Stimulated activated CD4-positive, alpha-beta T cell treated with anti-CD3 and anti-CD28 coated beads, Interleukin-4, amount 100 ng/mL, for 24 hours (primary cell): ENCODE results near the gene GABBR2.

Source experiments
- DNase-seq: peaks from one replicate; pipeline ENCODE4 v3.0.0-alpha.2; 2020

GABBR2 gene

DNA sequence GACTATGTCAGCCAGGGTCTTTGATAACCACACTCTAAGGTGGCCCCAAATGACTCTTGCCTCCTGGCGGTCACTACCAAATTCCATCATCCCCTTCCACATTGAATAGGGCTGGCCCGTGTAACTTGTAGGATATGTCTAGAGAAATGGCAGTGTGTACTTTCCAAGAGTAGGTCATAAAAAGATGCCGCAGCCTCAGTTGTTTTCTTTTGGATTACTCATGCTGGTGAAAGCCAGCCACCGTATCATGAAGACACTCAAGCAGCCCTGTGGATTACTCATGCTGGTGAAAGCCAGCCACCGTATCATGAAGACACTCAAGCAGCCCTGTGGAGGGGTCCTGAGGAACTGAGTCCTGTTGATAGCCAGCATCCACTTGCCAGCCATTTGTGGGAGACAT, 281.2 kb downstream of the GABBR2 start:
- DNase-seq = no peak

GRCh38 chr9:98425079-98425478, 283.7 kb downstream of the GABBR2 start:
- DNase-seq = no peak

DNA sequence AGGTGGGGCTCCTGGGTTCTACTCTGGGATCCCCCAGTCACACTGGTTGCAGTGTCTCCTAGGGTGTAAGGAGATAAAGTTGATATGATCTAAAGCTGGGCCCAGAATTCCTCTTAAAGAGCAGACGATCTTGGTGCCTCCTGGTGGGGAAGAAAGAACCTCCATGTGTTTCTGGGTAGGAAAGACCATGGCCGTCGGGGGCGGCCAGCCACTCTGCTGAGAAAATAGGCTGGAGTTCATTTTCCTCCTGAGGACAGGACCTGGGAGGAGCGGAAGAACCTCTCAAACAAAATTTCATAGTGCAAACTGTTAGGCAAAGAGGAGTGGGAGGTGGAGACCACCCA, 289.5 kb downstream of the GABBR2 start:
- no peak for DNase-seq

DNA sequence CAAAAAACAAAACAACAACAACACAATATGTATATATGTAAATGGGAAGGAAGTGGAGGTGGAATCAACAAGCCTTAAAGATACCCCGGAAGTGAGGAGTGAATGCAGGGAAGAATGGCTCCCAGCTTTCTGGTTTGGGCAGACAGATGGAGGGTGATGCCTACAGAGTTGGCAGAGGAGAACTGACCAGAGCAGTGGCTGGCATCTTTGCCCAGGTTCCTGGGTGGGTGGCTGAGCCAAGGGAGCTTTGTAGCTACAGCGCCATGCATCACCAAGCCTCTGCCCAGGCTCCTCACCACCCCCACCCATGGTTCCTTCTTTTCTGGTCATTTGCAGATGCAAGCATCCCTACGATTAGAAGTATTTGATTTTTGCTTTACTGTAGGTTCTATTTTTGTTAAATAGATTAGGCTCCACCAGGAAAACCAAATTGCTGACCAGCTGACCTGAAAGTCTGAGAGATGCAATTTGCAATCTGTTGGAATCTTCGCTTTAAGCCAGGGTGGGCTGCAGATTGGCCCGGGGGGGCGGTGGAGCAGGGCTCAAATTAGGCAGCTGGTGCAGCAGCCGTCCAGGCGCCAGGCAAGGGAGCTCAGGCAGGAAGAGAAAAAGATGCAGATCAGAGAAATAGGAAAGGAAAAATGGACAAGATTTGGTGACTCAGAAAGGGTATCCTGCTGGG, 290.0 kb downstream of the GABBR2 start:
- no peak for DNase-seq

DNA sequence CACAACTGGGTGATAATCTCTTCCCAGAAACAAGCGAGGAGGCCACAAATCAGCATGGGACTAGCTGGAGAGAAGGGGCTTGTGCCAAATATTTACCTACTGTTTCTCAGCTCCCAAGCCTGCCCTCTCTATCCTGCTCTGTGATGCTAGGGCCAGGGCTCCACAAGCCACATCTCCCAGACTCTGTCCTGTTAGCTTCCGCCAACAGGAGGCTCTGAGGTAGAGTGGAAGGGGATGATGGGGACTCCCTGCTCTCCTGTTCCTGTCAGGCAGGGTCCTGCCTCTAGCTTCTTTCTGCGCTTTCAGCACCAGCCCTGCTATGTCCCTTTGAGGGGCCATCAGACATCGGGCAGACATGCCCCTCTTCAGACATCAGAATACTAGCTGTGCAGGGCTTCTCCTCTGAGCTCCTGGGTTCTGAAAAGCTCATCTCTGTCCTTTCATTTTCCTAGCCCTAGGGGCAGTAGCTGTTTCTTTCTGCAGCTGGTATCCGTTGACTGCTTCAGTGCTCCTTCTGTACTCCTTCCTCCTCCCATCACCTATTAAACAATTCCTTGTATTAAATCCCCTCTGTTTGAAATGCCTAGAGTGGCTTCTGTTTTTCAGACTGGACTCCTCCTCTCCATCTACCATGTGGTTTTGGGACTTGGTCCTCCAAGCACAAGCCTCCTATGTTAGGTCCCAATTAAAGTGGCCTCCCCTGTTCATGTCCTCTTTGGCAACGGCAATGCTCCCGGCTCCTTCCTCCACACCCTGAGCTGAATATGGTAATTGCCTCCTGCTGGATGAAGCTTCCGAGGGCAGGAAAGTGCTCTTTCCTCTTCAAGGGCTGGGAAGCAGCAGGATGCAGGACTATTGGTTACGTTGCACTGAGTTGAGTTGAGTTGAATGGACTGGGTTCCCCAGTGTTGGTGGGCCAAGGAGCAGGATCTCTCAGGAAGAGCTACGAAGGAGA, 292.2 kb downstream of the GABBR2 start:
- DNase-seq = no peak

GRCh38 chr9:98415782-98416181, 293.0 kb downstream of the GABBR2 start:
- DNase-seq = no peak

GRCh38 chr9:98413084-98413483, 295.7 kb downstream of the GABBR2 start:
- DNase-seq = no peak

- no peak for DNase-seq
Measured at GRCh38 chr9:98412101-98412842, 296.5 kb downstream of the GABBR2 start.

- no peak for DNase-seq
Measured at GRCh38 chr9:98410185-98410697, 298.5 kb downstream of the GABBR2 start.

- no peak for DNase-seq
Measured at GRCh38 chr9:98409719-98410118, 299.0 kb downstream of the GABBR2 start.

DNA sequence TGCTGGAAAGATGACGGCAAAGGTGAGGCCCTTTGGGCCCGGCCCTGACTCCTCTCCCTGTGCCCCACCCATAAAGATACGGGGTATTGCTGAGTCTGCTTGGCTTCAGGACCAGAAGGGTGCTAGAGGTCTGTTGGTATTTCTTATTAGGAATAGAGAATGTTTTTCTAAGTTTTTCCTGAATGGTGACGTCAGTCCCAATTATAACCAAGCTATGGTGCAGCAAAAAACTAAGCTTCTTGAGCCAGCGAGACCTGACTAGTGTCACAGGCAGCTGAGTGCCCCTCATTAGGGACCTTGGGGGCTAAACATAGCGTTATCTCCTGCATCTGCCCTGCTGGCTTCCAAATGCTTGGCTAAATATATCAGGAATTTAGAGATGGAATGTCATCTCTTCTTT, 302.3 kb downstream of the GABBR2 start:
- DNase-seq = no peak

- DNase-seq = no peak
Measured at GRCh38 chr9:98404237-98404636, 304.5 kb downstream of the GABBR2 start.

GRCh38 chr9:98403715-98404114, 305.0 kb downstream of the GABBR2 start:
- no peak for DNase-seq

- DNase-seq = no peak
Measured at GRCh38 chr9:98402019-98402840, 306.5 kb downstream of the GABBR2 start.

DNA sequence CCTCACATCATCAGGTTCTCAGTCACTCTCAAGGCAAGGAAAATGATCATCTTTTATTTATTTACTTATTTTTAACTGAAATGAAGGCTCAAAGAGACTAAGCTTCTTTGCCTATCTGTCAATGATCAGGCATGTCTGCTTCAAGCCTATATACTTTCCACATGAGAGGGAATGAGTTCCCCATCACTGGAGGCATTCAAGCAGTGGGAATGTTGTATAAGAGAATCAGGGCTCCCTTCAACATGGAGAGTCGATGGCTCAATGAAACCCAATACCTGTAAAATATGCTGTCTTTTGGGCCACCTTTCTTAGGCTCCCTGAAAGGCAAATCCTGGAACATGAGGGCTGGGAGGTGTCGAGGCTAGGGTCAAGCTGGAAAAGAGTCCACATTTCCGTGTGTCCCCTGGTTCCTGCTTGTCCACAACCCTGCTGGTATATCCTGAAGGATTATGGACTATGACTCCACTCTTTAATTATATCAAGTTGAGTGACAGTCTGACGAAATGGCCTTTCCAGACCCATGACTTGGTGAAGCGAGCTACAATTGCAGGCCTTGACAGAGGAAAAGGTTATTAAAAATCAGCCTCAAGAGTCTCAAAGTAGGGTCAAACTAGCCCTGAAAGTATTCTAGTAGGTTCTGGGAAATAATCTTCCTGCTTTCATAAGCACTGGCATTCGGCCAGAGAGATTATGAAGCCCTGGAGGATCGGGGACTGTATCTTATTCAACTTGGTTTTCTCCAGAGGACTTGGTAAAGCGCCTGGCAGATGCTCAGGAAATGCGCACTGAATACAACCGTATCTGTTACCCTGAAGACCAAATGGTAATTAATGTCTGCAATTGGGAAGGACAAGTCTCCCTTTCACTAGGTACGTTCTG, 307.4 kb downstream of the GABBR2 start:
- no peak for DNase-seq

GRCh38 chr9:98399950-98400683, 308.6 kb downstream of the GABBR2 start:
- DNase-seq = no peak

DNA sequence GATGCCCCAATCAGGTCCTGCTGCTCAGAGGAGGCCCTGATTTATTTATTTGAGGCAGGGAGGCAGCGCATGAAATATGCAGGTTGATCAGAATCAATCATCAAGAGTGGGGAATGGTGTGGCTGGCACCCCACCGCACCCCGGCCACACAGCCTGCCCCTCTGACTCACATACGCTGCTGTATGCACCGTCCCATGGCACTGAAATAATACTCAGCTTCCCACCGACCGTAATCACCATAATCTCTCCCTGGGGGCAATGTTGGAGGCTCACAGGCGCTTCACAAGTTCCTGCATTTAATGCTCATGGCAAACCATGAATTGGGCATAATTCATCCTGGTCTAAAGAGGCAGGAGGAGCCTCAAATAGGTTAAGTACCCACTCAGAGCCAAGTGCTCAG, 312.1 kb downstream of the GABBR2 start:
- no peak for DNase-seq

GRCh38 chr9:98396236-98396635, 312.5 kb downstream of the GABBR2 start:
- no peak for DNase-seq

DNA sequence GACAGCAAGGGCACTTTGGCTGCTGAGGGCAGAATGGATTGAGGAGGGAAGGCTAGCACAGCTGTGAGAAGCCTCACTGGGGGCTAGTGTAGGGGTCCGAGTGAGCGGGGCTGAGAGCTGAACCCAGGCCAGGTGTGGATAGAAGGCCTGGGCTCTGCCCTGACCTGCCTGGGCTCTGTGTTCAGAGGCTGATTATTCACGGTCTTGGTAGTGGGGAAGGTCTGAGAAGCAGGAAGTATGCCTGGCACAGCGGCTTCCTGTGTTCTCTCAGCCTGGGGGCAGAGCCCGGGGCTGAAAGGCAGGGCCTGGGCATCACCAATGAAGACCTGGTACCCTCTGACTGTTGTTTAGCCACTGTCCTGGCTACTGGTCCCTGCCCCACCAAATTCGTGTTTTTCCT, 316.9 kb downstream of the GABBR2 start:
- DNase-seq = no peak

- DNase-seq = no peak
Measured at GRCh38 chr9:98391406-98391805, 317.3 kb downstream of the GABBR2 start.

- no peak for DNase-seq
Measured at GRCh38 chr9:98385751-98386150, 323.0 kb downstream of the GABBR2 start.
